Esophagus muscularis mucosa (tissue), 4 donors: Measurements from ENCODE around the gene PLPP1. TPM values are rescaled to one million over a fixed set of nuclear protein-coding genes. Genes with fewer than 3 reads are reported as not detected.

ENCODE experiments used
- DNase-seq: peaks from one replicate; pipeline ENCODE4 v3.0.0-alpha.2; 2017; ENCODE audit errors: extremely low spot score
- H3K27ac ChIP-seq, 4 donors: fragments of 200-600 bp; sonication (generic); replicated peaks in 1 of 4; 1 replicate in 3 of 4; 2 replicates in 1 of 4; pipeline ENCODE4 v1.5.1; 2016 to 2019; ENCODE audit warnings: mild to moderate bottlenecking in 1 of 4
- H3K27me3 ChIP-seq, 4 donors: fragments of 200-600 bp; sonication (generic); one replicate each; pipeline versions ENCODE4 v1.5.1 to v1.6.0; 2016 to 2019
- H3K36me3 ChIP-seq, 4 donors: fragments of 200-600 bp; sonication (generic); one replicate each; pipeline ENCODE4 v1.5.1; 2016 to 2019
- H3K4me1 ChIP-seq, 4 donors: fragments of 200-600 bp; sonication (generic); one replicate each; pipeline ENCODE4 v1.5.1; 2016 to 2019
- H3K4me3 ChIP-seq, 4 donors: fragments of 200-600 bp; sonication (generic); 1 replicate in 2 of 4; 2 replicates in 2 of 4; pipeline ENCODE4 v1.5.1; 2016 to 2019; ENCODE audit warnings: mild to moderate bottlenecking in 4 of 4, moderate library complexity in 1 of 4
- H3K9me3 ChIP-seq, 4 donors: fragments of 200-600 bp; sonication (generic); 1 replicate in 3 of 4; 2 replicates in 1 of 4; pipeline ENCODE4 v1.5.1; 2016 to 2019
- EP300 ChIP-seq: sonication (generic); formaldehyde crosslinking; IDR thresholded peaks from one replicate; pipeline ENCODE4 v1.6.1; 2017; ENCODE audit warnings: antibody characterized with exemption
- POLR2A ChIP-seq: fragments of 450-650 bp; IDR thresholded peaks from one replicate; pipeline ENCODE4 v1.6.1; 2017; ENCODE audit warnings: antibody characterized with exemption, moderate library complexity, mild to moderate bottlenecking, low read depth
- POLR2AphosphoS5 ChIP-seq, 2 donors: sonication (generic); formaldehyde crosslinking; IDR thresholded peaks; one replicate each; pipeline ENCODE4 v1.6.1; 2017; ENCODE audit warnings: antibody characterized with exemption in 2 of 2
- WGBS: methylation state at CpG from one replicate; pipeline ENCODE4 v1.1.5; 2018; 5-methylcytosine and 5-hydroxymethylcytosine counted together
- intact Hi-C: fragments of 100-400 bp; cut with DNase I; formaldehyde crosslinking; loops from one replicate; pipeline ENCODE4 v1.15.1; 2023
- total RNA-seq, 4 donors: library from RNA; depleted of rRNA; stranded (reverse); fragments of >200 nt; gene quantifications; one replicate each; pipeline versions ENCODE4 v1.1.0 to v1.2.1, GENCODE V29; 2016
- TF ChIP-seq, protein P1 (sequence below), 3 experiments: fragments of 200-600 bp in 2 of 3; fragments of 450-650 bp in 1 of 3; sonication (generic) in 2 of 3; IDR thresholded peaks; one replicate each; pipeline ENCODE4 v1.5.1; 2017 to 2019; ENCODE audit warnings: antibody characterized with exemption in 3 of 3, mild to moderate bottlenecking in 2 of 3, moderate library complexity in 1 of 3

The PLPP1 gene
- total RNA-seq, 4 donors from 2014 or later: 186 to 306 (median 241) TPM

DNA sequence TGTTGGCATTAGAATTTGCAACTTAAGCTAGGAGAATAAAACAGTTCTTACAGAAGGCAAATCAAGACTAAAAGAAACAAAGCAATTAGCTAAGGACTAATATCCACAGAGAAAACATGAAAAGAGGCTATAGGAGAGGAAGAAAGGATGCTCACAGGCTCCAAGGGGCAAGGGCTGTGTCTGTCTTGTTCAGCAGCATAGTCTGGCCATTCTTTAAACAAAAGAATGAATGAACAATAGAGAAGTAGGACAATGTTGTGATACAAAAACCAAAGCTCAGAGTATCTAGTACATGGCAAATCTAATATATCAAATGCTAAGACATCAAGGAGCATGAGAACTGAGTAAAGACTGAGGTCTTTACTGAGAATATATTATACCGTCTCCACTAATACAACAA is 39.5 kb downstream of the PLPP1 start:
- H3K4me1 ChIP-seq: peaks cover 29 to 59% (median 44%) of the 10 kb centered on the region in 4 donors
- H3K9me3 ChIP-seq: no peaks in the 10 kb centered on the region
- no peak overlapping the region for H3K27ac ChIP-seq
- intact Hi-C loops: no loop called here
- no peak overlapping the region for H3K4me3 ChIP-seq
- no peaks in the 10 kb centered on the region for H3K27me3 ChIP-seq
- DNase-seq: no peak
- TF ChIP-seq POLR2AphosphoS5 (IDR thresholded peaks at IDR 0.05) (no peak), POLR2A (no peak), EP300 (no peak)
- TF ChIP-seq, protein P1, sequence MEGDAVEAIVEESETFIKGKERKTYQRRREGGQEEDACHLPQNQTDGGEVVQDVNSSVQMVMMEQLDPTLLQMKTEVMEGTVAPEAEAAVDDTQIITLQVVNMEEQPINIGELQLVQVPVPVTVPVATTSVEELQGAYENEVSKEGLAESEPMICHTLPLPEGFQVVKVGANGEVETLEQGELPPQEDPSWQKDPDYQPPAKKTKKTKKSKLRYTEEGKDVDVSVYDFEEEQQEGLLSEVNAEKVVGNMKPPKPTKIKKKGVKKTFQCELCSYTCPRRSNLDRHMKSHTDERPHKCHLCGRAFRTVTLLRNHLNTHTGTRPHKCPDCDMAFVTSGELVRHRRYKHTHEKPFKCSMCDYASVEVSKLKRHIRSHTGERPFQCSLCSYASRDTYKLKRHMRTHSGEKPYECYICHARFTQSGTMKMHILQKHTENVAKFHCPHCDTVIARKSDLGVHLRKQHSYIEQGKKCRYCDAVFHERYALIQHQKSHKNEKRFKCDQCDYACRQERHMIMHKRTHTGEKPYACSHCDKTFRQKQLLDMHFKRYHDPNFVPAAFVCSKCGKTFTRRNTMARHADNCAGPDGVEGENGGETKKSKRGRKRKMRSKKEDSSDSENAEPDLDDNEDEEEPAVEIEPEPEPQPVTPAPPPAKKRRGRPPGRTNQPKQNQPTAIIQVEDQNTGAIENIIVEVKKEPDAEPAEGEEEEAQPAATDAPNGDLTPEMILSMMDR (IDR thresholded peaks at IDR 0.05): no peak
- WGBS: 90% methylated on average over 1 of the region's 1 CpG
- peaks cover 0 to 8% (median 3%) of the 10 kb centered on the region in 4 donors for H3K36me3 ChIP-seq

DNA sequence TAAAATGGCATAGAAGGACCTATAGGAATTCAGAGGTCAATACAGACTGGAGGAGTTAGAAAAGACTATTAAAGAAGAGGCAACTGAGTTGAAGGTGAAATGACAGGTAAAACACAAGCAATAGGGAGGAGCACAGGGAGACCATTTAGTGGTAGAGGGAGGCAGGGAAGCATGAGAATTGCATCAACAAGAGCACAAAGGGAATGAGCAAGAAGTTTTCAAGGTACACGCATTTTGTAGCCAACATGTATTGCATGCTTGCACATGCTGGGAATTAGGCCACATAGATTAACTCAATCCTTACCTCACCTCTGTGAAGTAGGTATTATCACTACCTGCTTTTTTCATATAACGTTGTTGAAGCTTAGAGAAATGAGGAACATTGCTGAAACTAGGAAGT is 42.3 kb downstream of the PLPP1 start:
- Histone ChIP-seq H3K4me1 (peaks cover 7 to 41% (median 23%) of the 10 kb centered on the region in 4 donors), H3K36me3 (peaks cover 0 to 13% (median 4%) of the 10 kb centered on the region in 4 donors), H3K27me3 (no peaks in the 10 kb centered on the region), H3K9me3 (no peaks in the 10 kb centered on the region), H3K27ac (no peak overlapping the region), H3K4me3 (no peak overlapping the region)
- intact Hi-C loops: no loop called here
- no peak for TF ChIP-seq POLR2A
- no peak for TF ChIP-seq POLR2AphosphoS5 (IDR thresholded peaks at IDR 0.05)
- TF ChIP-seq, protein P1 (IDR thresholded peaks at IDR 0.05): no peak
- TF ChIP-seq EP300: no peak
- 71% methylated on average over 2 of the region's 2 CpGs for WGBS
- no peak for DNase-seq

DNA sequence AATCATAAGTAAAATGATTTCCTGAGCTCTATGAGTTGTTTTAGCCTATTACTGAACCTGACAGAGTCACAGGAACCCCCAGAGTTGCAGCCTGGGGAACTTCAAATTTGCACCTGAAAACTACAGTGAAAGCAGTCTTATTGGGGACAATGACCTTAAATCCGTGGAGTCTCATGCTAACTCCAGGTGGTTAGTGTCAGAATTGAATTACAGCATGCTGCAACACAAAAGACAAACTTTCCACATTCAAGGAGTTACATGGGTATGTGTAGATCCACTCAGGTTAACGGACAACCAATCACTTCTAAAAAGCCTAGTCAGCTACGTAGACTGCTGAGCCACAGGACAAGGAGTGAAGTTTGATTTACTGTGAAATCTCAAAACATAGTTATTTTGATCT is 49.7 kb downstream of the PLPP1 start:
- Histone ChIP-seq H3K36me3 (peaks cover 0 to 37% (median 4%) of the 10 kb centered on the region in 4 donors), H3K27ac (no peak overlapping the region), H3K27me3 (no peaks in the 10 kb centered on the region), H3K4me1 (peaks cover 14 to 19% (median 16%) of the 10 kb centered on the region in 4 donors), H3K4me3 (no peak overlapping the region), H3K9me3 (no peaks in the 10 kb centered on the region)
- DNase-seq: no peak
- no peak for TF ChIP-seq POLR2A
- TF ChIP-seq EP300: no peak
- TF ChIP-seq, protein P1 (IDR thresholded peaks at IDR 0.05): no peak
- TF ChIP-seq POLR2AphosphoS5 (IDR thresholded peaks at IDR 0.05): no peak
- WGBS: 94% methylated on average over 3 of the region's 3 CpGs
- intact Hi-C loops: no loop called here

DNA sequence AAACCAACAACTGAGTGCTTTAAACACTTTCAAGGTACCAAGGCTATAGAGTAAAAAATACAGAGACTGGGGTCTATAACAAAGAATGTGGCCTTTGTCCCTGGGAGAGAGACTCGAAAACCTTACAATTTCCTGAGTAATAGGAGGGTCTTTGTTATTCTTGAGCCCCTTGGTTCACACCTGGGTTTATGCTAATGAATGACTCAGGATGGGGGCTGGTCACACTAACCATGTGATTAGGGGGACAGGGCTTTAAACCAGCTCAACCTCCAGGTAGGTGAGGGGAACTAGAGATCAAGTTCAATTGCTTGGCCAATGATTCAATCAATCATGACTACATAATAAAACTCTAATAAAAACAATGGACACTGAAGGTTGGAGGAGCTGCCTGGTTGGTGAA is 50.2 kb downstream of the PLPP1 start:
- TF ChIP-seq, protein P1 (IDR thresholded peaks at IDR 0.05): no peak
- no peak for TF ChIP-seq EP300
- no peak for DNase-seq
- Histone ChIP-seq H3K36me3 (peaks cover 0 to 33% (median 4%) of the 10 kb centered on the region in 4 donors), H3K4me3 (no peak overlapping the region), H3K27me3 (no peaks in the 10 kb centered on the region), H3K27ac (no peak overlapping the region), H3K4me1 (peaks cover 14 to 22% (median 17%) of the 10 kb centered on the region in 4 donors), H3K9me3 (no peaks in the 10 kb centered on the region)
- 100% methylated on average over 1 of the region's 1 CpG for WGBS
- intact Hi-C loops: no loop called here

DNA sequence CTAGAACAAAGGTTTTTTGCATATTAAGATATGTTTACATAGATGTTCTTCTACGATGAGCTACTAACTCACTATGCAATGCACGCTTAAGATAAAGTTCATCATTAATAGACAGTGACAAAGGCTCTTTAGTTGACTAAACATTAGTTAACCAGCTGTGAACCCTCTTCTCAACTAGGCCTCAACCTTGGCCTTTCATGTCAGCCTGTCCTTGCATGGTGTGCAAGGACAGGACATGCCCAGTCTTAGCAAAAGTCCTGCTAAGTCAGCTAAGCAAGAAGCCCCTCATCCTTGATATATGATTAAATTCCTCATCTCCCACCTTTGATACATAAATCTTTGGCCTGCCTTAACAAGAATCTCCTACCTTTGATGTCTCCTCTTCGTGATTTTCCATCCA is 50.9 kb downstream of the PLPP1 start:
- TF ChIP-seq EP300 (no peak), POLR2AphosphoS5 (IDR thresholded peaks at IDR 0.05) (no peak), POLR2A (no peak)
- intact Hi-C loops: no loop called here
- no peaks in the 10 kb centered on the region for H3K9me3 ChIP-seq
- H3K4me1 ChIP-seq: peaks cover 14 to 22% (median 17%) of the 10 kb centered on the region in 4 donors
- H3K27ac ChIP-seq: no peak overlapping the region
- no peaks in the 10 kb centered on the region for H3K27me3 ChIP-seq
- no peak for DNase-seq
- WGBS: 93% methylated on average over 3 of the region's 3 CpGs
- H3K4me3 ChIP-seq: no peak overlapping the region
- peaks cover 0 to 32% (median 4%) of the 10 kb centered on the region in 4 donors for H3K36me3 ChIP-seq
